ENCODE measurements around the gene BRAP. TPM values are rescaled to one million over a fixed set of nuclear protein-coding genes. Genes with fewer than 3 reads are reported as not detected.
"Not testable (repeated sequence)": the region's sequence is repeated elsewhere in the genome, so short reads cannot be mapped to it uniquely, and the experiment has no call there.

Gene BRAP
- total and polyA plus RNA-seq, 2 experiments from 2014 or later = 14.7 to 18.7 TPM

GRCh38 chr12:111686574-111687105, 884 bp upstream of the BRAP start:
- Histone ChIP-seq H3F3A (ENCODE audit: insufficient read depth) (no peaks in the 10 kb centered on the region), H3K4me1 (ENCODE audit: insufficient read depth) (peaks cover 20% of the 10 kb centered on the region), H3K9me2 (ENCODE audit: insufficient read depth) (no peaks in the 10 kb centered on the region), H3K9ac (peak overlapping the region; percentile 93), H3K36me3 (ENCODE audit: low read depth) (no peaks in the 10 kb centered on the region), H3K27ac (peak overlapping the region; percentile 71), H3K4me2 (ENCODE audit: unreplicated experiment) (peak overlapping the region; percentile 80), H4K20me1 (ENCODE audit: insufficient read depth) (no peaks in the 10 kb centered on the region), H3K27me3 (replicated peaks; ENCODE audit: insufficient read depth) (no peaks in the 10 kb centered on the region), H3K9me3 (ENCODE audit: low read depth) (no peaks in the 10 kb centered on the region), H2AFZ (peak overlapping the region; percentile 89), H3K79me2 (ENCODE audit: insufficient read depth) (peaks cover 67% of the 10 kb centered on the region), H3K4me3 (peak overlapping the region; percentile 93)
- in situ Hi-C loops (cut with MboI) = no loop called here
- 12 to 13% methylated on average over 15 of the region's 15 CpGs for WGBS, 2 experiments (ENCODE audit: low coverage in 1 of 2, low lambda C conversion rate in 2 of 2, missing lambda C conversion rate in 2 of 2)
- TF ChIP-seq EZH2 (IDR thresholded peaks at IDR 0.05; ENCODE audit: insufficient read depth, poor library complexity, severe bottlenecking) (no peak), EZH2phosphoT487 (IDR thresholded peaks at IDR 0.05; ENCODE audit: insufficient read depth, low read depth) (no peak)
- peak; percentile 64 for DNase-seq

DNA sequence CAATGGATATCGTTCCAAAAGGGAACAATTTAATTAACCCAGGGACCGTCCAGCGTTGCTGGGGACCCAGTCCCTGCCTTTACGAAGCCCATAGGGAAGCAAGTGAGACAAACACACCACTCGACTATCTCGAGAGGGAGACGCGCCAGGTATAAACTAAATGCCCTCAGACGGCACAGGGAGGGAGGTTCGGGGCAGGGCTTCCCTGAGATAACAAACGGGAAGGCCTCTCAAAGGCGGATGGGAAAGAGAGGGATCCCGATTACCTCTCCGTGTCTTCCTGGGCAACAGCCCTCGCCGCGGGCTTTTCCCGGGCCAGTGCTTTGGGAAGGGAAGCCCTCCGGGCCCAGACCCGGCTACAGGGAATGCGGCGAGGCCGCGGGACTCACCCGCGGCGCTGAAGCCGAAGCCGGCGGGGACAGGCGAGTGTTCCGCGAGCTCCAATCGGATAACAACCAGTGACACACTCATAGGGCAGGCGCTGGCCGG, 390 bp downstream of the BRAP start:
- Histone ChIP-seq H3K36me3 (ENCODE audit: low read depth) (no peaks in the 10 kb centered on the region), H3F3A (ENCODE audit: insufficient read depth) (no peaks in the 10 kb centered on the region), H3K4me2 (ENCODE audit: unreplicated experiment) (peak overlapping the region; percentile 98), H3K27ac (peak overlapping the region; percentile 71), H3K9me3 (ENCODE audit: low read depth) (no peaks in the 10 kb centered on the region), H3K79me2 (ENCODE audit: insufficient read depth) (peaks cover 79% of the 10 kb centered on the region), H3K27me3 (replicated peaks; ENCODE audit: insufficient read depth) (no peaks in the 10 kb centered on the region), H3K9ac (peak overlapping the region; percentile 93), H2AFZ (peak overlapping the region; percentile 89), H3K4me3 (peak overlapping the region; percentile 93), H3K4me1 (ENCODE audit: insufficient read depth) (peaks cover 20% of the 10 kb centered on the region), H4K20me1 (ENCODE audit: insufficient read depth) (no peaks in the 10 kb centered on the region), H3K9me2 (ENCODE audit: insufficient read depth) (no peaks in the 10 kb centered on the region)
- in situ Hi-C loops (cut with MboI) = no loop called here
- 1% methylated on average over 34 to 35 of the region's 36 CpGs for WGBS, 2 experiments (ENCODE audit: low coverage in 1 of 2, low lambda C conversion rate in 2 of 2, missing lambda C conversion rate in 2 of 2)
- no peak for DNase-seq
- TF ChIP-seq EZH2phosphoT487 (IDR thresholded peaks at IDR 0.05; ENCODE audit: insufficient read depth, low read depth) = no peak
- no peak for TF ChIP-seq EZH2 (IDR thresholded peaks at IDR 0.05; ENCODE audit: insufficient read depth, poor library complexity, severe bottlenecking)

DNA sequence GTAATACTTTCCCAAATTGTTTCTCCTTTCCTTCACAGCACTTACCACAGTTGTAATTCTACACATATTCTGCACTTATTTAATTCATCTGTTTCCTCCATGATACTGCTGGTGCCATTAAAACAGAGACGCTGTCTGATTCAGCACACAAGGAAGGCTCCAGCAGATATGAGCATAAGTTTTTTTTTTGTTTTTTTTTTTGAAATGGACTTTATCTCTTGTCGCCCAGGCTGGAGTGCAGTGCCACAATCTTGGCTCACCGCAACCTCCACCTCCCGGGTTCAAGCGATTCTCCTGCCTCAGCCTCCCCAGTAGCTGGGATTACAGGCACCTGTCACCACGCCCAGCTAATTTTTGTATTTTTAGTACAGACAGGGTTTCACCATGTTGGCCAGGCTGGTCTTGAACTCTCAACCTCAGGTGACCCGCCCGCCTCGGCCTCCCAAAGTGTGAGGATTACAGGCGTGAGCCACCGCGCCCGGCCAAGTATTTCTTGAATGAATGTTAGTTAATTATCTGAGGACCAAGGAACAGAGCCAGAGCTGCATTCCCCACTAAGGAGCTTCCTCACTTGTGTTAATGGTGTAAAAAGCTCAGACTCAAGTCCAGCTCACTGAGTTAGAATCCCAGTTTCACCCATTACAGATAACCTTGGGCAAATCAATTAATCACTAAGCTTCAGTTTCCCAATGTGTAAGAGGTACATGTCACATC, 1.1 kb downstream of the BRAP start:
- Histone ChIP-seq H3K4me1 (ENCODE audit: insufficient read depth) (peaks cover 20% of the 10 kb centered on the region), H2AFZ (peak overlapping the region; percentile 89), H3K4me3 (peak overlapping the region; percentile 93), H3K27ac (peak overlapping the region; percentile 71; the same call in 1 of the 2 replicates), H3K79me2 (ENCODE audit: insufficient read depth) (peaks cover 80% of the 10 kb centered on the region), H3K9ac (peak overlapping the region; percentile 93), H3K4me2 (ENCODE audit: unreplicated experiment) (peak overlapping the region; percentile 98)
- peak; percentile 20 for DNase-seq
- in situ Hi-C loops (cut with MboI); H3K9me3 ChIP-seq (ENCODE audit: low read depth); H3F3A ChIP-seq (ENCODE audit: insufficient read depth); H3K27me3 ChIP-seq (replicated peaks; ENCODE audit: insufficient read depth); H3K36me3 ChIP-seq (ENCODE audit: low read depth); H3K9me2 ChIP-seq (ENCODE audit: insufficient read depth); H4K20me1 ChIP-seq (ENCODE audit: insufficient read depth): not testable (repeated sequence)
- 85 to 86% methylated on average over 13 of the region's 13 CpGs for WGBS, 2 experiments (ENCODE audit: low coverage in 1 of 2, low lambda C conversion rate in 2 of 2, missing lambda C conversion rate in 2 of 2)

- Histone ChIP-seq H3K79me2 (ENCODE audit: insufficient read depth) (peaks cover 48% of the 10 kb centered on the region), H3K4me1 (ENCODE audit: insufficient read depth) (no peaks in the 10 kb centered on the region), H3K36me3 (ENCODE audit: low read depth) (peaks cover 30% of the 10 kb centered on the region), H3K4me2 (ENCODE audit: unreplicated experiment) (no peak overlapping the region), H3K27ac (no peak overlapping the region), H2AFZ (no peak overlapping the region), H3K4me3 (no peak overlapping the region), H3K9me2 (ENCODE audit: insufficient read depth) (no peaks in the 10 kb centered on the region), H3K9me3 (ENCODE audit: low read depth) (no peaks in the 10 kb centered on the region), H4K20me1 (ENCODE audit: insufficient read depth) (no peaks in the 10 kb centered on the region), H3K27me3 (replicated peaks; ENCODE audit: insufficient read depth) (no peaks in the 10 kb centered on the region), H3F3A (ENCODE audit: insufficient read depth) (no peaks in the 10 kb centered on the region), H3K9ac (no peak overlapping the region)
- 98% methylated on average over 5 of the region's 5 CpGs for WGBS, 2 experiments (ENCODE audit: low coverage in 1 of 2, low lambda C conversion rate in 2 of 2, missing lambda C conversion rate in 2 of 2)
- in situ Hi-C loops (cut with MboI) = no loop called here
- DNase-seq = no peak
- TF ChIP-seq EZH2phosphoT487 (IDR thresholded peaks at IDR 0.05; ENCODE audit: insufficient read depth, low read depth) (no peak), EZH2 (IDR thresholded peaks at IDR 0.05; ENCODE audit: insufficient read depth, poor library complexity, severe bottlenecking) (no peak)
These were observed 8.6 kb downstream of the BRAP start for GRCh38 chr12:111677186-111677585.

All from GM23248 (cell line).